DOHH2 (cell line): ENCODE results near the gene ABCA3.

Source experiments
- CTCF ChIP-seq: fragments of 200-600 bp; sonication (generic); IDR thresholded peaks from one replicate; pipeline ENCODE4 v1.5.1; 2014; ENCODE audit warnings: antibody characterized with exemption, mild to moderate bottlenecking, low read depth, low read length; ENCODE audit not compliant: poor library complexity, severe bottlenecking
- EZH2phosphoT487 ChIP-seq: fragments of 200-600 bp; sonication (generic); IDR thresholded peaks from 2 replicates; pipeline ENCODE4 v1.6.1; 2017; ENCODE audit warnings: borderline replicate concordance, mild to moderate bottlenecking, antibody characterized with exemption, low read length, moderate library complexity, mixed read lengths

GRCh38 chr16:2366660-2367309 lies 26.3 kb upstream of the ABCA3 start:
- TF ChIP-seq CTCF (no peak), EZH2phosphoT487 (peak; percentile 66; the same call in 1 of the 2 replicates)
